Measurements from ENCODE around the gene MPIG6B. TPM values are rescaled to one million over a fixed set of nuclear protein-coding genes. Genes with fewer than 3 reads are reported as not detected.

Gene MPIG6B, protein sequence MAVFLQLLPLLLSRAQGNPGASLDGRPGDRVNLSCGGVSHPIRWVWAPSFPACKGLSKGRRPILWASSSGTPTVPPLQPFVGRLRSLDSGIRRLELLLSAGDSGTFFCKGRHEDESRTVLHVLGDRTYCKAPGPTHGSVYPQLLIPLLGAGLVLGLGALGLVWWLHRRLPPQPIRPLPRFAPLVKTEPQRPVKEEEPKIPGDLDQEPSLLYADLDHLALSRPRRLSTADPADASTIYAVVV
- not detected for total RNA-seq

DNA sequence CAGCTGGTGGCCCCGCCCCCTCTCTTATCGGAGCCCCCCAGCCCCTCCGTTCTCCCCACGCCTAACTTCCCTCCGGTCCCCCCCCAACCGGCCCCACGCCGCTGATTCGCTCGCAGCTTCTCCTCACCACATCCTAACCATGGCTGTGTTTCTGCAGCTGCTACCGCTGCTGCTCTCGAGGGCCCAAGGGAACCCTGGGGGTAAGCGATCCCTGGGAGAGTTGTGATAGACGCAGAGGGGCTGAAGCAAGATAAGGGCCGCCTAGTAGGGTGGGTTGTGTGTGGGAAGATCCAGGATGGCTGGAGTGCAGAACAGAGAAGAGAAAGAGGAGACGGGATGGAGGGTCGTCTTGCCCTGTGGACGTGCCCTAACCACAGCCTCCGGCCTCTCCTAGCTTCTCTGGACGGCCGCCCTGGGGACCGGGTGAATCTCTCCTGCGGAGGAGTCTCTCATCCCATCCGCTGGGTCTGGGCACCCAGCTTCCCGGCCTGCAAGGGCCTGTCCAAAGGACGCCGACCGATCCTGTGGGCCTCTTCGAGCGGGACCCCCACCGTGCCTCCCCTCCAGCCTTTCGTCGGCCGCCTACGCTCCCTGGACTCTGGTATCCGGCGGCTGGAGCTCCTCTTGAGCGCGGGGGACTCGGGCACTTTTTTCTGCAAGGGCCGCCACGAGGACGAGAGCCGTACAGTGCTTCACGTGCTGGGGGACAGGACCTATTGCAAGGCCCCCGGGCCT, at the start of gene MPIG6B:
Gene MPIG6B (plus strand): TSS at position 129 of the 735 bp plus-strand sequence. CDS start 11 bp downstream, at position 140.

DNA sequence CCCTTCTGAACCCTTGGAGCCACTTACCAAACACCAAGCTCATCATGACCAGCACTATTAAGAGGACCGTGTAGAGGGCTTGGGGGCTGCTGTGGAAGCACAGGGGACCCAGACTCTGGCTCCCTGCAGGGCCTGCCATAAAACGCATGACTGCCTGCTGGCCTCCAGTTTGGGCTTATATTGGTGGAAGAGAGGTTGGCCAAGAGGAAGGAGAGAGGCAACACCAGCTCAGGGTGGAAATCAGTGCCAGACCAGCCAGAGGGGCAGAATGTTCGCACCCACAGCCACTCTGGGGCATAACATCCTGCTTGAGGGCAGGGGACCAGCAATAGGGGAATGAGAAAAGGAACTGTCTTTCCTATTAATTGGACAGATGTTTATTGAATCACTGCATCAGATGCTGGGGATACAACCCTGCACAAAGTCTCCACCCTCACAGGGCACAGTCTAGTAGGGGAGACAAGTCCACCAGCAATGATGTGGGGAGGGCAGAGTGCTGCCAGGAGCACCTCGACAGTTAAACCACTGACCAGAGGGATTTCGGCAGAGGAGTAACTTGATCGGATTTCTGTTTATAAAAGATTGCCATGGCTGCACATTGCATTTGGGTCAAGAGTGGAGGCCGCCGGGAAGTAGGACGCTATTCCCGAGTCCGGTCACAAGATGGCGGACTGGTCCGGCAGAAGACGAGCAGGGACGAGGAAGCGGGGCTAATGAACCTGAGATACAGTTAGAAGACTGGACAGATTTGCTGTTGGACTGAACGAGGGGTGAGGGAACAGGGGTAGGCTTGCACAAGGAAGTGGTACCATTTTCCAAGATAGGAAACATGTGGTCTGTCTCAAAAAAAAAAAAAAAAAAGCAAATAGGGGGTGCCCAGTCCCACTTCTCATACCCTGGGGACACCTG, 42.7 kb upstream of the MPIG6B start, which contains the start of gene LY6G5C:
Gene LY6G5C (minus strand): TSS at position 842 of the 909 bp plus-strand sequence. CDS start 694 bp downstream, at position 148.

DNA sequence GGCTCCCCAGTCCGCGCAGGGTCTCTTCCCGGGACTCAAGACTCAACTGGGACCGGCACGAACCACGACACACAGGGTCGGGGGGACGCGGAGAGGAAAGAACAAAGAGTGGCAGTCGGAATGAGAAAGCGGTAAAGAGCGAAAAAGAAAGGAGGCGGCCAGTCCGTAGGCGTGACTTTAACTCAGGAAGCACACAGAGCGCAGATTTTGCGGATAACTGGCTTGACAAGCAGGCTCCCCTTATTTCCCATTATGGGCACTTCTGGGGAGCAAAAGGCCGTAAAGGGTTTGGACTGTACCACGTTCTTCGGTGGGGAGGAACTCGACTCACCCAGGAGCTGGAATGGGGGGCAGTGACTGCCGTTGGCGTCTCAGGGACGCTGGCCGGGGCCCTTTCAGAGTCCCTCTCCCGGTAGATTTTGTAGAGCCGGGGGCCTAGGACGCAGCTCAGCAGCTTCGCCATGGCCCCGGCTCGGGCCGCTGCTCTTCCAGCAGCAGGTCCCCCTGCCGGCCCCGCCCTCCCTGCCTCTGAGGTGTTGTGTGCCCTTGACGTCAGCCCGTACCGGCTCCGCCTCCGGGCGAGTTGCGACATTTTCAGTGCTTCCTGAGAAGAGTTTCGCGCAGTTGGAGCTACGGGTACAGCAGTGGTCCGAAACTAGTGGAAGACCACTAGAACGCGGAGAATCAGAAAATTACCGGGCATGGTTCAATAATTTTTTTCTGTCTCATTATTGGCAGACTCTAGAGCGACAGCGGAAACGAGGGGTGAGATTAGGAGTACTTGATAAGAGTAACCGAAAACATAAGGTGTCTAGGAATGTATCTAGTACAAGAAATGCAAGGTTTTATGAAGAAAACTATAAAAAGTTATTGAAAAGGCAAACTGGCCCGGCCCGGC, 20.1 kb upstream of the MPIG6B start, which contains the start of gene ABHD16A:
Gene ABHD16A (minus strand): TSS at position 506 of the 898 bp plus-strand sequence. CDS start 43 bp downstream, at position 463.

DNA sequence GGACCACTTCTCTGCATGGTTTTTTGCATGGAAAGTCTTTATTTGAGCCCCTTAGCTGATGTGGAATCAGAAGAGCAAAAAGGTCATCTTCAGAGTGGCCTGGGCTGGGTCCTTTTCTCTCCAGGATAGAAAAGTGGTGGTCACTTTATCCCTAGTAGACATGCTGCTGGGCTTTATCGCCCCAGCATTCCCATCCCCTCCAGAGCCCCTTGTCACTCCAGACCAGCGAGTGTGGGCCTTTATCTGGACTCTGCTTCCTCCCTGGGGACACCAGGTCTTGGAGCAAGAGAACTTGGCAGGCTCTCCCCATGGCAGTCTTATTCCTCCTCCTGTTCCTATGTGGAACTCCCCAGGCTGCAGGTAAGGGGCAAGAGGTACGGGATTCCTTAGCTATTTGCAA, 16.6 kb upstream of the MPIG6B start, which contains the start of gene LY6G6F:
Gene LY6G6F (plus strand): TSS at position 268 of the 400 bp plus-strand sequence. CDS start 41 bp downstream, at position 309.

DNA sequence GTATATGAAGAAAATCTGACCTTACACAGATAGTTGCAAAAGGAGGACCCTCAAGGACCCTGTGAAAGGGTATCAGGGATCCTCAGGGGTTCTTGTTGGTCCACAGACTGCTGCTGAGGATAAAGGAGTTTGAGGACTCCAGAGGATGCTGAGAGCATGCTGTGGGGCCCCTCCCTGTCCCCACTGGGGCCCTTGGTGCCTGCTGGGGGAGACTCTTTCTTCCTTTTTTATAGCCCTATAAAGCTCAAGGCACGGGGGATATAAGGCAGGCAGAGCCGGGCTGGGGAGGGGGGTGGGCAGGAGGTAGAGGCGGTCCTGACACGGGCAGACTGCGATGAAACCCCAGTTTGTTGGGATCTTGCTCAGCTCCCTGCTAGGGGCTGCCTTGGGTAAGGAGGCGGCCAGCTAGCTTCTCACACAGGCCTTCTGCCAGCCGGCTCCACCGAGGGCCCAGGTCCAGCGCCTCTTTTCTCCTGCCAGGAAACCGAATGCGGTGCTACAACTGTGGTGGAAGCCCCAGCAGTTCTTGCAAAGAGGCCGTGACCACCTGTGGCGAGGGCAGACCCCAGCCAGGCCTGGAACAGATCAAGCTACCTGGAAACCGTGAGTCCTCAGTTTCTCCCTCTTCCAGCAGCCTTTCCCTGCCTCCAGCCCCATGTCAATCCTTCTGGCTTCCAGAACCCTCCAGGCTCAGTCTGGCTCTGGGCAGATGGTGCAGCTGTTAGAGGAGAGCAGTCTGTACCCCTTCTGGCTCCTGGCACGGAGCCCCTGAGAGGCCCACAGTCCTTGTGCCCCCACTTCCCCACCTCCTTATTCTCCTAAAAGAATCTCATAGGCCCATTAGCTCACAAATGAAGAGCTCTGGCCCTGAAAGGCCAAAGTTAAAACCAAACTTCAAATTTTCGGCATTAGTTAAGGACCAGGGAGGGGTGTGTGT, 7.9 kb upstream of the MPIG6B start, which contains the start of gene LY6G6D:
Gene LY6G6D (plus strand): TSS at position 327 of the 937 bp plus-strand sequence. CDS start 8 bp downstream, at position 335.

DNA sequence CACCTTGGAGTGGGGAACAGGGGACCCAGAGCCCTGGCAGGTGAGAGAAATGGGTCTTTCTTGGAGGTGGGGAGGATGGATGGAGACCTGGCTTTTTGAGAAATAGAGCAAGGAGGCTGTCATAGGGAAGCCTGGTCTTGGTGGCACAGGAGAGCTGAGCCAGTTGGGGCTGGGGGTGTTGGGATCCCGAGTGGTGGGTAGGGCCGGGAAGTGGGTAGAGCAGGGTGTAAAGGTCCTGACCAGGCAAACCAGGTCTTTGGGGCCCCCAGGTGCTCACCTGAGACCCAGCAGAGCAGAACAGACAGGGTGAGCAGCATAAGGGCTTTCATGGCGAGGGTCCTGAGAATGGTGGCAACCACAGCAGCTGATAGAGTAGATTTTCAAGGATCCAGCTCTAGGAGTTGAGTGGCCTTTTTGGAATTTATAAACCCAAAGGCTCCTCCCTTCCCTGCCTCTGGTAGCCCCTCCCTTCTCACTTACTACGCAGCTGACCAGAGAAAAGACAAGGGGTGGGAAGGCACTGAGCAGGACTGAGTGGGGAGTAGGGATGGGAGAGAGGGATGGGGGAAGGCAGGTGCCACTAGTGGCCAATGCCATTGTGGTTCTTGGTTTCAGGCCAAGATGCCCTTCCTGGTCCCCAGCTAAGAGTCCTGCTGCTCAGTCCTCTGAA, 1.7 kb upstream of the MPIG6B start, which contains the start of gene LY6G6C:
Gene LY6G6C (minus strand): TSS at position 396 of the 670 bp plus-strand sequence. CDS start 67 bp downstream, at position 329.

DNA sequence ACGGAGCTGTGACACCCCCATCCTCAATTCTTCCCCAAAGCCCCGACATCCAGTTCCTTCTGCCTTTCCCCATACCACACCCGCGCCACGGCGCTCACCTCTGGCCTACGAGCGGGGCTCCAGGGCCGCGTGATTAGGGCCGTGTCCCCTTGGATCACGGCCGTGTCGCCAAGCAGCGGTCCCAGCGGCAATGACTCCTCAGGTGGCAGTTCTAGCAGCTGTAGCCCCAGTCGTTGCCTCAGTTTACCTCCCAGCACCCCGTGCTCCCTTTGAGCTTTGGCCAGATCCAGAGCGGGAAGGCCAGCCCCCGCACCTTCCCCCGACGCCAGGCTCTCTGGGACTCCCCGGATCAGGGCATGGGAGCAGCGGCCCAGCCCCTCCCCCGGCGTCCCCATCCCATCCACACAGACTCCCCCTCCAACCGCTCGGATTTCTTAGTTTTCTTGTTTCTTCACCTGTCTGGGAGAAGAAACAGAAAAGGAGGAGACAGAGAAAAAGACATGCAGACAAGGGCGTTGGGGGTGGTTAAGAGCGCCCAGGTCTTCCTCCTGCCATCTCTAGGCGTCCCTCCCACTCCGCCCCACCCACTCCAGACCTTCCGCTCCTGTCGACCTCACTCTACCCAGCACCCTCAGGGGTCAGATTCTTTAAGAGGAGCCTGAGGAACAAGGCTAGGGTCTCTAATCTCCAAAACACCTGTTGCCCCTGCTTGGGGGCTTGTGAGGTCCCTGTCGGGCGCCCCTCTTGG, 5.8 kb downstream of the MPIG6B start, which contains the start of gene DDAH2:
Gene DDAH2 (minus strand): TSS at position 533 of the 748 bp plus-strand sequence. CDS start 138 bp downstream, at position 395.

DNA sequence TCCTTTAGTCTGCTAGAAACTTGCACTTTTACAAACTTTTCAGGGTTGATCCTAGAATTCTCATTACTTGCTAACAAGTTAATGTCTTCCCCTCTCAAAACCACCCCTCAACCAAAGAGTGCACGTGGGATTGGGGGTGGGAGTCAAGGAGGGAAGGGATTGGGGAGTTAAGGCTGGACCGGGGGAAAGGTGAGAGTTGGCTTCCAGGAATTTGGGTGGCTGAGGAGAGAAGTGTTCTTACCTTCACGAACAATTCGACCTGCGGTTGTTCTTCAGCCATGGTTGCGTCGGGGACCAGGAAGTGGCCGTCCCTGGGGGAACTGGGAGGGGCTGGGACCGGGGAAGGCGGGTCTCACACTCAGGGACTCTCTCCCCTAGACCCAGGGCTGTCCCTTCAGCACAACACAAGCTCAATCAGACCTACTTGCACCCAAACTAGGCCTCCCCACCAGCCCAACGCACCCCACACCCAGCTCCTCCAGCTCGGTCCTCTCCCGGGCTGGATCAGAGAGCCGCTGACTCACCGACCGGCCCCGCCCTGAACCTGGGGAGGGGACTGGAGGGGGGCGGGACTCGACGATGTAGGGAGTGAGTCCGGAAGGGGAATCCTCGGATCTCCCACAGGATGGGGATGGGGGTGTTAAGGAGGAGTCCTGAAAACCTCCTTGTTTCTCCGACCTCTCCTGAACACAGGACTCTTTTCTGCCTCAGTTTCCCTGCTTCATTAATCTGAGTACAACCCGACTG, 13.0 kb downstream of the MPIG6B start, which contains the start of gene CLIC1:
Gene CLIC1 (minus strand): TSS at position 510 of the 747 bp plus-strand sequence. CDS start 230 bp downstream, at position 280.

DNA sequence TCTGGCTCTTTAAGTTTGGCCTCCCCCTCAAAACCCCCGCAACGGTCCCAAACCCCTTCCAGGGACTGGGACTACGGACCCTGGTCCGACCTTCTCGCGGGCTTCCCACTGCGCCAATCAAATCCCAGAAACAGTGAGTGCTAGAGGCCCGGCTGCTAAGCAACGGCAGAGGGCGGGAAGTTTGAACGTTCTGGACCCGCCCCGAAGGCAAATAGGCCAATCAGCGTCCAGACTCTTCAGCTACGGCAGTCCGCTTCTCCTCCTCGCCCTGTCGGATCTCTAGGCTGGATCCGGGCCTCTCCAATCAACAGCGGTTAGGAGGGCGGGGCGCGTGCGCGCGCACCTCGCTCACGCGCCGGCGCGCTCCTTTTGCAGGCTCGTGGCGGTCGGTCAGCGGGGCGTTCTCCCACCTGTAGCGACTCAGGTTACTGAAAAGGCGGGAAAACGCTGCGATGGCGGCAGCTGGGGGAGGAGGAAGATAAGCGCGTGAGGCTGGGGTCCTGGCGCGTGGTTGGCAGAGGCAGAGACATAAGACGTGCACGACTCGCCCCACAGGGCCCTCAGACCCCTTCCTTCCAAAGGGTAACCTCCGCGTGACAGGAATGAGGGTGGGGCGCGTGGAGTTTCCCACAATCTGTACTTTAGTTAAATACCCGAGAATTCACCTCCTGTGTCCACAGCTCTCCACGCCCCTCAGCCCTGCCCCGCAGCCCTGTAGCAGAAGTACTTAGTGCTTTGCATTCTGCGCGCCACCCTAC, 16.6 kb downstream of the MPIG6B start, which contains the start of gene MSH5:
Gene MSH5 (plus strand): TSS at position 367 of the 758 bp plus-strand sequence. CDS start 462 bp downstream, outside the sequence.

DNA sequence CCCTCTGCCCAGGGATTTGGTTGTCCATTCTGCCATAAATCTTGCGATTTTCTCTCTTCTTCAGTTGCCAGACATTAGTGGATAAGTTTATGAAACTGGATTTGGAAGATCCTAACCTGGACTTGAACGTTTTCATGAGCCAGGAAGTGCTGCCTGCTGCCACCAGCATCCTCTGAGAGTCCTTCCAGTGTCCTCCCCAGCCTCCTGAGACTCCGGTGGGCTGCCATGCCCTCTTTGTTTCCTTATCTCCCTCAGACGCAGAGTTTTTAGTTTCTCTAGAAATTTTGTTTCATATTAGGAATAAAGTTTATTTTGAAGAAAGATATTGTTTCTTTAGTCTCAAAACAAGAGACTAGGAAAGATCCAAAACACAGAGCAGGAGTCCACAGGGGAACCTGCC, 39.2 kb downstream of the MPIG6B start, which contains the start of gene SAPCD1:
Gene SAPCD1 (plus strand): TSS at position 301 of the 400 bp plus-strand sequence. CDS start 399 bp downstream, outside the sequence.

Small RNA genes lying within 50 kb of the gene (small RNA-seq; reads per million reads assigned to genes)
- gene LY6G6D (ENCODE audit: low replicate concordance) (not detected), gene MIR4646 (ENCODE audit: low replicate concordance) (not detected), gene MSH5-SAPCD1 (ENCODE audit: low replicate concordance) (not detected), gene RNU6-850P (ENCODE audit: low replicate concordance) (not detected), gene SAPCD1 (ENCODE audit: low replicate concordance) (not detected)

Other genes with a start within 250 kb of the MPIG6B start
- 0.31 TPM for gene MICB, start 225.2 kb upstream of the MPIG6B start, total RNA-seq
- gene MCCD1, start 194.4 kb upstream of the MPIG6B start, total RNA-seq = not detected
- gene DDX39B, start 181.4 kb upstream of the MPIG6B start, total RNA-seq = 296 TPM
- gene ATP6V1G2, start 176.8 kb upstream of the MPIG6B start, total RNA-seq = 58.8 TPM
- gene NFKBIL1, start 175.8 kb upstream of the MPIG6B start, total RNA-seq = 15.3 TPM
- gene LTA, start 151.1 kb upstream of the MPIG6B start, total RNA-seq = not detected
- not detected for gene TNF, start 147.8 kb upstream of the MPIG6B start, total RNA-seq
- gene LTB, start 140.9 kb upstream of the MPIG6B start, total RNA-seq = not detected
- gene LST1, start 137.1 kb upstream of the MPIG6B start, total RNA-seq = not detected
- gene NCR3, start 130.4 kb upstream of the MPIG6B start, total RNA-seq = not detected
- gene AIF1, start 108.1 kb upstream of the MPIG6B start, total RNA-seq = 3.4 TPM
- 94.8 TPM for gene PRRC2A, start 102.7 kb upstream of the MPIG6B start, total RNA-seq
- 177 TPM for gene BAG6, start 70.7 kb upstream of the MPIG6B start, total RNA-seq
- gene APOM, start 67.5 kb upstream of the MPIG6B start, total RNA-seq = 2.2 TPM
- gene C6orf47, start 62.6 kb upstream of the MPIG6B start, total RNA-seq = 17.2 TPM
- gene GPANK1, start 58.4 kb upstream of the MPIG6B start, total RNA-seq = 11.3 TPM
- 83.6 TPM for gene CSNK2B, start 57.3 kb upstream of the MPIG6B start, total RNA-seq
- 13.5 TPM for gene LY6G5B, start 53.4 kb upstream of the MPIG6B start, total RNA-seq
- gene LY6G5C, start 42.3 kb upstream of the MPIG6B start, total RNA-seq = 5.6 TPM
- gene ABHD16A, start 20.0 kb upstream of the MPIG6B start, total RNA-seq = 67.9 TPM
- gene LY6G6F, start 16.5 kb upstream of the MPIG6B start, total RNA-seq = not detected
- not detected for gene LY6G6D, start 8.0 kb upstream of the MPIG6B start, total RNA-seq
- not detected for gene LY6G6C, start 1.6 kb upstream of the MPIG6B start, total RNA-seq
- 126 TPM for gene DDAH2, start 5.9 kb downstream of the MPIG6B start, total RNA-seq
- gene CLIC1, start 13.2 kb downstream of the MPIG6B start, total RNA-seq = 20.0 TPM
- 14.1 TPM for gene MSH5, start 16.6 kb downstream of the MPIG6B start, total RNA-seq
- gene SAPCD1, start 39.3 kb downstream of the MPIG6B start, total RNA-seq = 1.3 TPM
- gene VWA7, start 54.0 kb downstream of the MPIG6B start, total RNA-seq = 0.31 TPM
- 57.9 TPM for gene VARS1, start 72.4 kb downstream of the MPIG6B start, total RNA-seq
- gene LSM2, start 83.6 kb downstream of the MPIG6B start, total RNA-seq = 15.3 TPM
- 3.1 TPM for gene HSPA1L, start 91.9 kb downstream of the MPIG6B start, total RNA-seq
- gene HSPA1A, start 92.2 kb downstream of the MPIG6B start, total RNA-seq = 170 TPM
- 217 TPM for gene HSPA1B, start 104.4 kb downstream of the MPIG6B start, total RNA-seq
- 17.5 TPM for gene NEU1, start 139.4 kb downstream of the MPIG6B start, total RNA-seq
- gene SLC44A4, start 155.6 kb downstream of the MPIG6B start, total RNA-seq = not detected
- gene EHMT2, start 174.3 kb downstream of the MPIG6B start, total RNA-seq = 114 TPM
- 31.0 TPM for gene ZBTB12, start 178.7 kb downstream of the MPIG6B start, total RNA-seq
- 3.1 TPM for gene C2, start 204.3 kb downstream of the MPIG6B start, total RNA-seq
- gene CFB, start 222.7 kb downstream of the MPIG6B start, total RNA-seq = 1.9 TPM
- gene NELFE, start 235.6 kb downstream of the MPIG6B start, total RNA-seq = 46.6 TPM
- gene SKIC2, start 235.8 kb downstream of the MPIG6B start, total RNA-seq = 66.7 TPM
- gene DXO, start 248.8 kb downstream of the MPIG6B start, total RNA-seq = 10.0 TPM